ENCODE data around the gene YBX1.
"Not testable (repeated sequence)": the region's sequence is repeated elsewhere in the genome, so short reads cannot be mapped to it uniquely, and the experiment has no call there.

YBX1 gene

GRCh38 chr1:42681741-42682483 is at the start of gene YBX1:
TSS of gene YBX1 (plus strand) at chr1:42682418. CDS start at chr1:42682566, 148 bp downstream.
- peak; percentile 97 to 98 for DNase-seq

- DNase-seq = no peak
These were observed 43.1 kb upstream of the YBX1 start for GRCh38 chr1:42639116-42639515.

GRCh38 chr1:42646056-42646455 is 36.2 kb upstream of the YBX1 start:
- DNase-seq = no peak

GRCh38 chr1:42657201-42657600 is 25.0 kb upstream of the YBX1 start:
- no peak for DNase-seq

- DNase-seq = peak; percentile 94 to 97
These were observed 24.0 kb upstream of the YBX1 start, which contains the start of gene PPIH for GRCh38 chr1:42657981-42658876. TSS of gene PPIH (plus strand) at chr1:42658423. CDS start at chr1:42658447, 24 bp downstream.

GRCh38 chr1:42658877-42659337 is 23.3 kb upstream of the YBX1 start:
- DNase-seq = no peak

GRCh38 chr1:42660907-42661500 is 21.2 kb upstream of the YBX1 start:
- DNase-seq = no peak

GRCh38 chr1:42669936-42670335 is 12.3 kb upstream of the YBX1 start:
- DNase-seq = no peak

GRCh38 chr1:42670425-42670824 is 11.8 kb upstream of the YBX1 start:
- no peak for DNase-seq

GRCh38 chr1:42674214-42674613 is 8.0 kb upstream of the YBX1 start:
- DNase-seq = no peak

GRCh38 chr1:42674682-42675081 is 7.5 kb upstream of the YBX1 start:
- no peak for DNase-seq

GRCh38 chr1:42675467-42675866 is 6.8 kb upstream of the YBX1 start:
- no peak for DNase-seq

GRCh38 chr1:42676534-42677087 is 5.6 kb upstream of the YBX1 start:
- no peak for DNase-seq

- no peak for DNase-seq
These were observed 2.7 kb upstream of the YBX1 start for GRCh38 chr1:42679364-42679983.

GRCh38 chr1:42680055-42680454 is 2.2 kb upstream of the YBX1 start:
- no peak for DNase-seq

GRCh38 chr1:42680921-42681683 is 1.1 kb upstream of the YBX1 start:
- peak in 1 of 2 experiments; percentile 37 for DNase-seq

- DNase-seq = not testable (repeated sequence)
These were observed 193 bp downstream of the YBX1 start for GRCh38 chr1:42682484-42682738.

- peak; percentile 69 to 74 for DNase-seq
These were observed 717 bp downstream of the YBX1 start for GRCh38 chr1:42682739-42683531.

- DNase-seq = no peak
These were observed 1.9 kb downstream of the YBX1 start for GRCh38 chr1:42684139-42684538.

- DNase-seq = no peak
These were observed 4.2 kb downstream of the YBX1 start for GRCh38 chr1:42686418-42686817.

- no peak for DNase-seq
These were observed 7.7 kb downstream of the YBX1 start for GRCh38 chr1:42689912-42690311.
